ENCODE measurements around the gene IP6K3.

IP6K3 gene

GRCh38 chr6:33738879-33739278 is 7.8 kb downstream of the IP6K3 start:
- no peak for DNase-seq

GRCh38 chr6:33738153-33738552 is 8.6 kb downstream of the IP6K3 start:
- no peak for DNase-seq

GRCh38 chr6:33737267-33738026 is 9.3 kb downstream of the IP6K3 start:
- no peak for DNase-seq

GRCh38 chr6:33735216-33735615 is 11.5 kb downstream of the IP6K3 start:
- DNase-seq, result no peak

GRCh38 chr6:33733709-33734007 is 13.0 kb downstream of the IP6K3 start:
- no peak for DNase-seq

- peak; percentile 13 for DNase-seq
Measured at GRCh38 chr6:33732817-33733708, 13.6 kb downstream of the IP6K3 start.

GRCh38 chr6:33732385-33732784 is 14.3 kb downstream of the IP6K3 start:
- no peak for DNase-seq

GRCh38 chr6:33731751-33732282 is 14.9 kb downstream of the IP6K3 start:
- DNase-seq, result no peak

GRCh38 chr6:33731035-33731434 is 15.7 kb downstream of the IP6K3 start:
- DNase-seq, result no peak

- DNase-seq, result no peak
Measured at GRCh38 chr6:33730611-33731010, 16.1 kb downstream of the IP6K3 start.

- no peak for DNase-seq
Measured at GRCh38 chr6:33729059-33729458, 17.6 kb downstream of the IP6K3 start.

GRCh38 chr6:33728438-33728837 is 18.3 kb downstream of the IP6K3 start:
- DNase-seq, result no peak

GRCh38 chr6:33727932-33728331 is 18.8 kb downstream of the IP6K3 start:
- DNase-seq, result no peak

GRCh38 chr6:33727126-33727525 is 19.6 kb downstream of the IP6K3 start:
- DNase-seq, result no peak

- no peak for DNase-seq
Measured at GRCh38 chr6:33726696-33727095, 20.0 kb downstream of the IP6K3 start.

GRCh38 chr6:33725891-33726673 is 20.6 kb downstream of the IP6K3 start:
- no peak for DNase-seq

- no peak for DNase-seq
Measured at GRCh38 chr6:33725222-33725621, 21.5 kb downstream of the IP6K3 start.

- no peak for DNase-seq
Measured at GRCh38 chr6:33724102-33725023, 22.3 kb downstream of the IP6K3 start.

GRCh38 chr6:33723371-33724085 is 23.2 kb downstream of the IP6K3 start:
- DNase-seq, result no peak

- no peak for DNase-seq
Measured at GRCh38 chr6:33722103-33722623, 24.5 kb downstream of the IP6K3 start.

GRCh38 chr6:33721508-33721907 is 25.2 kb downstream of the IP6K3 start:
- no peak for DNase-seq
